NCI-H748 (cell line): ENCODE results near the gene TRIM3.
A peak's percentile ranks its signal among the peaks of the same experiment; 100 is the strongest.
"Not testable (repeated sequence)": the region's sequence is repeated elsewhere in the genome, so short reads cannot be mapped to it uniquely, and the experiment has no call there.

Experiments
- DNase-seq: peaks from one replicate; lab custom pipeline; 2025; ENCODE audit not compliant: unreplicated experiment; lab: John Stamatoyannopoulos, UW

TRIM3 gene

DNA sequence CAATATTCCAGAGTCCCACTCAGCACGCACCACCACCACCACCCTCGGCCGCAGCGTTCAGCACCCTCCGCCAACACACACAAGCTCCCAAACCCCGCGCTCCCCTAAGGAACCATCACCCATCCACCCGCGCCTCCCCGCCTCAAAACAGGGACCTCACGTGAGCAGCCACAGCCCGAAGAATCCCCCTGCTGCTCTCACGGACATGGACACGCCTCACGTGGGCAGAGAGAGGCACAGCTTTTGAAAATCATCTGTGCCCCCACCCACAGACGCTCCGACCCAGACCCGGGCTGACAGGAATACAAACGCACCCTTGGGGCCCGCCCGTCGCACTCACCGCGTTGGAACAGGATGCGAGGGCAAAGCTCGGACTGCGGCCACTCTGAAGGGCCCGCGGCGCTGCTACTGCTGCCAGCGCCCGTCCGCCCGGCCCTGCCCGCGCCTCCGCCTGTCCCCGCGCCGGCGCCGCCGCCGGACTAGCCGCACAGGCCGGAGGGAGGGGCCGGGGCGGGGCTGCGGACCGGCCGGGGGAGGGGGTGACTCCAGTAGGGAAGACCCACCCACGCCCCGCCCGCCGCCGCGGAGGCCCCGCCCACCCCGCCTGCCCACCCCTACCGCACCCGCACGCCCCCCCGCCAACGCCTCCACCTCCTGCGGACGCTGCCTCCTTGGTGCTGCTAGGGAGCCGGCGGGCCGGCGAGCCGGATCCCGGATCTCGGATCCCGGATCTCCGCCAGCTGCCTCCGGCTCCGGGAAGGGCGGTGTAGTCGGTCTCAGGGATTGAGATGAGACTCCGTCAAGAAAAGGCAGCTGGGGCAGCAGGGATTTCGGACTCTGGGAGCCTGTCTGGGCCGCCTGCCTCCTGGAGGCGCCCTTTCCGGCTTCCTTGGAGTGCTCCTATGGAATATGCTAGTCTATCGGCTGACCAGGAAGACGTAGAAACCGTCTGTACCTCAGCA lies at the start of gene TRIM3:
TRIM3 (minus strand) TSS at position 491 of the 962 bp plus-strand sequence. CDS start 8,246 bp downstream, outside the sequence.
- DNase-seq: peak; percentile 90

DNA sequence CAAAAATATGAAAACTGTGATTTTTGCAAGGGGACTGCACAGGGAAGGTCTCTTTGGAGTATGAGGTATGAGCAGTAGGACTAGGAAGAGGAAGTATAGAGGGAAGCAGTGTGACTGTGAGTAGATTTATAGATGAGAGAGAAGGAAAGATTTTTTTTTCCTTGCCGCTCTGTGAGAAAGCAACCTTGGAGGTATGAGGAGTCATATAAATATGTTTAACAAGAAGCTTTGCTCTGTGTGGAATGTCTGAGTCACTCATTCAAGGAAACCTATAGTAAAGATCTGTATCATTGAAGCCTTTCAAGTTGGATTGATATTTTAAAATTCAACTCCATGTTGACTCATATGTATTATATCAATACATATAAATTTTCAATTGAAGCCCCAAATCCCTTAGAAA lies 49.5 kb upstream of the TRIM3 start:
- no peak for DNase-seq

DNA sequence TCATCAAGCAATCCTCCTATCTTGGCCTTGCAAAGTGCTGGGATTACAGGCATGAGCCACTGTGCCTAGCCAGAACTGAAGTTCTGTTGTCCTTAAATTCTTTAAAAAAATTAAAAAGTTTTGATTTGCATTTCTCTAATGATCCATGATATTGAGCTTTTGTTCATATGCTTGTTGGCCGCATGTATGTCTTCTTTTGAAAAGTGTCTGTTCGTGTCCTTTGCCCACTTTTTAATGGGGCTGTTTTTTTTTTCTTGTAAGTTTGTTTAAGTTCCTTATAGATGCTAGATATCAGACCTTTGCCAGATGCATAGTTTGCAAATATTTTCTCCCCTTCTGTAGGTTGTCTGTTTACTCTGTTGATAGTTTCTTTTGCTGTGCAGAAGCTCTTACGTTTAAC lies 48.2 kb upstream of the TRIM3 start:
- not testable (repeated sequence) for DNase-seq

DNA sequence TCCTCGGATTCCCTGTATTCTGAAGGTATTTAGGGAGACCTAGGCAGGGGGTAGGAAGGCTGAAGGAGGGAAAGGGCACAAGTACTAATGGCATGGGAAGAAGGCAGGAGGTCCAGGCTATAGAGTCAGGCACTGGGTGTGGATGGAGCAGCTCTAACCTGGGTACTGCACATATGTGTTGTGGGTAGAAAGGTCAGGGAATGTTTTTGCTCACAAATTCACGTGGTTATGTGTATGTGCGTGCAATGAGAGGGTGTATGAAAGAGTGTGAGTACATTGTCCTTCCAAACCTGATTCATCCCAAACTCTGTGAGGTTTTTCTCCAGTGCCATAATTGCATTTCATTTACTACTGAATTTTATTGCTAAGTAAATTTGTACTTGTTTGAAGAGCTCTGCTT lies 46.5 kb upstream of the TRIM3 start:
- no peak for DNase-seq

- DNase-seq: no peak
Measured at GRCh38 chr11:6516865-6517264, 43.1 kb upstream of the TRIM3 start.

- peak; percentile 64 for DNase-seq
Measured at GRCh38 chr11:6505577-6506240, 32.0 kb upstream of the TRIM3 start.

- DNase-seq: no peak
Measured at GRCh38 chr11:6504166-6504565, 30.4 kb upstream of the TRIM3 start.

DNA sequence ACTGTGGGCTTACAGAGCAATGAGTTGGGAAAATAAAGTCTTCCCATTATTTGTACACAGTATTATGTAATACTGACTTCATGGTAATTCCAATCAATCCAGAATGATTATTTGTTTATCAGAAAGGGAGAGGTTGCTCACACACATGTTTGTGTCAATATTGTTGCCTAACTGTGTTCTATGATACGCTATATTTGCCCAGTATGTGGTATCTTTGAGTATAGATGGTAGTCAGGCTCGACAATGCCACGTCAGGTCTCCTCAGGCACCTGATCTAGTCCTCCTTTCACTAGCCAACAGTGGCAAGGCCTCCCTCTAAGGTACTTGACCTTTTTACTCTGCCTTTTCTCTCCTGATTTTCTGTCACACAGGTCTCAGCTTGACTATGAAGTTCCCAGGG lies 28.6 kb upstream of the TRIM3 start:
- no peak for DNase-seq

GRCh38 chr11:6498544-6498943 lies 24.8 kb upstream of the TRIM3 start:
- no peak for DNase-seq

DNA sequence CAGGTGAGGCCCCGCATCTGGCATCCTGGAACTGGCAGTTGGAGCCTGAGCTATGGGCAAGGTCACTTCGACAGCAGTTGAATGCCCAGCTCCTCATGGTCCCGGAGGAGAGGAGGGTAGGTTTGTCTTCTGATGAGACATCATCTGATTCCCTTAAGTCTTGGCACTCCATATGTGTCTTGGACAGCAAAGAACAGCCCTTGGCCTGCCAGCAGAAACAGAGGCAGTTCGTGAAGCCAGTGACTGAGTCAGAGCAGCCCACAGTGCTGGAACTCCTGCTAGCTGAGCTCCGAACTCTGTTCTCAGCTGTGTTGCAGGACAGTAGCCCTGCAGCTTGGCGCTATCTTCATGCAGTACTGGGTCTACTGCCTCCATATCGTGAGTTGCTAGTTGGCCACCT lies 24.4 kb upstream of the TRIM3 start:
- DNase-seq: no peak

DNA sequence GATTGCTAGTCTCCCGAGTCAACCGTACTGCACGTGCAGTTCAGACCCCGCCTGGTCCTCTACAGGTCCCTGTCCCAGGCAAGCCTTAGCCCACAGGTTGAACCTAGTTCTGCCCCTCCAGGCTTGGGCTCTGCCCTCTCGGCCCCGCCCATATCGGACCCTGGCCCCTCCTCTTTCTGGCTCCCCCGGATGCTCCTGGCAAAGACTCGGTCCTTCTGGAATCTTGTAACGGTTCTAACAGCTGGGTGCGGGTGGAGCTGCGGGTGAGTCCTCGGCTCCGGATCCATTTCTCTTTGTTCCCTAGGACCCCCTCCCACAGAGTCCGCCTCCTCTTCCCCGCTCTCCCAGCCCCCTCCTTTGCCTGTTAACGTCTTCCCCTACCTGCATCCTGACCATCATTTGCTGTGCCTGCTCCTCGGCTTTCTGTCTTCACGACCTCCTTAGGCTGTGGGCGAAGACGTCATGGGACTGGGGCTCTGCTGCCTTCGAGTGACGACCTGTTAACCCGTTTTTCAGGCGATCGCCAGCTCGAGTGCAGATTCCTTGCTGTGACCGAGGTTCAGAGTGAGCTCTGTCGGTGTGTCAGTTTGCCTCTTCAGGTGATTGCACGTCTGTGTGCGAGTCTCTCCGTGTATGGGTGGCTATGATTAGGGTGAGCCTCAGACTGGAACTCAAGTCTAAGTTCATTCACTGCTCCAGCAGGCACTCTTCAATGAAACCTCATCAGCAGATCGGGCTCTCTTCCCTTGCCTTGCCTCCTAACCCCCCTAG lies 23.5 kb upstream of the TRIM3 start, which contains the start of gene DNHD1:
DNHD1 (plus strand) TSS at position 212 of the 771 bp plus-strand sequence. CDS start 936 bp downstream, outside the sequence.
- no peak for DNase-seq

DNA sequence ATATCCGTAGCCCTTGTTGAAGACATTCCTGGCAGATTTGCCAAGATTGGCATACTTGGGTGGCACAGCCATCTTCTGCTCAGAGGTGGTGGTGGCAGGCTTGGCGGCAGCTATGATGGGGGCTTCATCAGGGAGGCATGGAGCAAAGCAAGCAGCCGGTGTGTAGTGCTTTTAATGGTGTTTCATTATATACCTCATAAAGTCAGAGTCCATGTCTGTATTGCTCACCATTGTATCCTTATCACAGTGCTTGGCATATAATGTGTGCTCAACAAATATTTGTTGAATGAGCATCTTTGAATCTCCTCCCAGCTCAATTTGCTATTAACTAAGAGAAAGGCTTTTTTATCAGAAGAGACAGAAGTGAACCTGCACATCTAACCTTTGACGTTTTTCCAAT lies 15.6 kb upstream of the TRIM3 start:
- no peak for DNase-seq

DNA sequence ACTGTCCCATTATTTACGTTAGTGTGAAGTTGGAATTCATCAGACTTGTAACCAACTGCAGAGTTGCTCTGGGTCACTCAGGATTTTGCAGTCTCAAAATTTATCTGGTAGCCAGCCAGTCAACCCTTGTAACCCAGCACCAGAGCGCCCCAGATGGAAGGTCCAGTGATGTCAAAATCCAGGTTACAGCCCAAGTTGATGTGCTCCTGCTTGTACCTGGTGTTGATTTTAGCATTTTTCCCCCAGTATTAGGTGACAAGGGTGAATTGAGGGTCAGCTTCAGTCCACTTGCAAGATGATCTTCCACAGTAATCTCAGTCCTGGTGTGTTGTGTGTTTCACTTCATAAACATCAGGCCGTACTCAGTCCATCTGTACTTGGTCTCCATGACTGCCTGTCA lies 15.1 kb upstream of the TRIM3 start:
- DNase-seq: no peak

GRCh38 chr11:6488342-6488741 lies 14.6 kb upstream of the TRIM3 start:
- no peak for DNase-seq

GRCh38 chr11:6486938-6487337 lies 13.2 kb upstream of the TRIM3 start:
- DNase-seq: no peak

GRCh38 chr11:6486256-6486655 lies 12.5 kb upstream of the TRIM3 start:
- no peak for DNase-seq

- DNase-seq: no peak
Measured at GRCh38 chr11:6485661-6486060, 11.9 kb upstream of the TRIM3 start.

- DNase-seq: no peak
Measured at GRCh38 chr11:6483015-6483414, 9.3 kb upstream of the TRIM3 start.

DNA sequence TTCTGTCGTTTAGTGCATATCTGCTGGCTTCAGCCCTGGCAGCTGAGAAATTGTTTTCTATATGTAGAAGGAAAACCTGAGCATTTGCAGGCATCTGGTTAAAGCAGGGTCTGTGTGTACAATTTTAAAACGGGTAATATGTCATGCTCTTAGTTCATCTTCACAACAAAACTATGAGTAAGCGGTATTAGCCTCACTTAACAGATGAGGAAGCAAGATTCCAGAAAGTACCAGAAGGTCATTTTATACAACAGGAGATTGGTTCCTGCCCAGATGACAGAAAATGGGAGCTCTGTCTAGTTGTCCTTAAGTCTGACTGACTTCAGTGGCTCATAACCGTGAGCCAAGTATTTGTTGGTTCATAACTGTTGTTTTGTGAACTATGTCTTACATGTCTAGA lies 8.7 kb upstream of the TRIM3 start:
- no peak for DNase-seq

GRCh38 chr11:6481924-6482275 lies 8.2 kb upstream of the TRIM3 start:
- peak; percentile 15 for DNase-seq
